Measurements from ENCODE around the gene LNPEP. TPM values are rescaled to one million over a fixed set of nuclear protein-coding genes. Genes with fewer than 3 reads are reported as not detected.

The LNPEP gene
- total RNA-seq, 1 donor from 2014 or later = 56.8 TPM

GRCh38 chr5:96942078-96942477 lies 6.2 kb downstream of the LNPEP start:
- DNase-seq = no peak
- Histone ChIP-seq H3K27me3 (ENCODE audit: low read depth) (no peaks in the 10 kb centered on the region), H3K4me3 (no peak overlapping the region), H3K27ac (replicated peaks) (no peak overlapping the region), H3K9me3 (replicated peaks) (no peaks in the 10 kb centered on the region), H3K36me3 (no peaks in the 10 kb centered on the region), H3K4me1 (peaks cover 50% of the 10 kb centered on the region)
- intact Hi-C loops (cut with micrococcal nuclease) = no loop called here
- TF ChIP-seq, protein P1, sequence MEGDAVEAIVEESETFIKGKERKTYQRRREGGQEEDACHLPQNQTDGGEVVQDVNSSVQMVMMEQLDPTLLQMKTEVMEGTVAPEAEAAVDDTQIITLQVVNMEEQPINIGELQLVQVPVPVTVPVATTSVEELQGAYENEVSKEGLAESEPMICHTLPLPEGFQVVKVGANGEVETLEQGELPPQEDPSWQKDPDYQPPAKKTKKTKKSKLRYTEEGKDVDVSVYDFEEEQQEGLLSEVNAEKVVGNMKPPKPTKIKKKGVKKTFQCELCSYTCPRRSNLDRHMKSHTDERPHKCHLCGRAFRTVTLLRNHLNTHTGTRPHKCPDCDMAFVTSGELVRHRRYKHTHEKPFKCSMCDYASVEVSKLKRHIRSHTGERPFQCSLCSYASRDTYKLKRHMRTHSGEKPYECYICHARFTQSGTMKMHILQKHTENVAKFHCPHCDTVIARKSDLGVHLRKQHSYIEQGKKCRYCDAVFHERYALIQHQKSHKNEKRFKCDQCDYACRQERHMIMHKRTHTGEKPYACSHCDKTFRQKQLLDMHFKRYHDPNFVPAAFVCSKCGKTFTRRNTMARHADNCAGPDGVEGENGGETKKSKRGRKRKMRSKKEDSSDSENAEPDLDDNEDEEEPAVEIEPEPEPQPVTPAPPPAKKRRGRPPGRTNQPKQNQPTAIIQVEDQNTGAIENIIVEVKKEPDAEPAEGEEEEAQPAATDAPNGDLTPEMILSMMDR (IDR thresholded peaks at IDR 0.05; ENCODE audit: borderline replicate concordance) = no peak

DNA sequence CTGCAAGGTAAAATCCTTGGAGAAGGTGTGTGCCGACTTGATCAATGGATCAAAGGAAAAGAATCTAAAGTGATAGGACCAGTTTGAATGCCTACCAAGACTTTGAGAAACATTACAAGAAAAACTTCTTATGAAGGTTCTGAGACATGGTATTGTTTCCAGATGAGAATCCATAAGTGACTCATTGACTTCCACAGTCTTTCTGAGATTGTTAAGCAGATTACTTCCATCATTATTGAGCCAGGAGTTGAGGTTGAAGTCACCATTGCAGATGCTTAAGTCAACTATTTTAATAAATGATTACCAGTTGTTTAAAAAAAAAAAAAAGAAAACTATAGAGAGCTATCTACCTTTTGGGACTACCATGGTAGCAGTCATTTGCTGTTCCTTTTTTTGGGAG lies 7.0 kb downstream of the LNPEP start:
- TF ChIP-seq, protein P1 (IDR thresholded peaks at IDR 0.05; ENCODE audit: borderline replicate concordance) = no peak
- H3K27ac ChIP-seq (replicated peaks) = no peak overlapping the region
- intact Hi-C loops (cut with micrococcal nuclease) = no loop called here
- H3K27me3 ChIP-seq (ENCODE audit: low read depth) = no peaks in the 10 kb centered on the region
- peaks cover 41% of the 10 kb centered on the region for H3K4me1 ChIP-seq
- H3K4me3 ChIP-seq = no peak overlapping the region
- H3K36me3 ChIP-seq = no peaks in the 10 kb centered on the region
- H3K9me3 ChIP-seq (replicated peaks) = no peaks in the 10 kb centered on the region
- no peak for DNase-seq

DNA sequence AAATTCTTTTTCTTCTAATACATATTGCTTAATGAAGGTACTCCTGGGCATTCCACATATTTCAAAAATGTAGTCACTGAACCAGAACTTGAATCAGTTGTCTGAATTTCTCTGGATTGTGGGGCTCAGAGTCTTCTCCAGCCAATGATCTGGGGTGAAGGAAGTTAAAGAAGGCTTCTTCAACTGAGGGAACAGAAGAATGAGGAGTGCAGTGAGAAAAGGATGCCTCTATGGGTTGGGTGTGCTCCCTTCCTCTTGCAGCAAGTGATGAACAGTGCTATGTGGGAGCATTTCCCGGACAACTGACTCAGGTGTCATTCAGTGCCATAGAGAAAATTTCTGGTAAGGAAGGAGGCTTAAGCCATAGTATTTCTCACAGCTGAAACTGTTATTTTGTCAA lies 7.9 kb downstream of the LNPEP start:
- H3K4me1 ChIP-seq = peaks cover 33% of the 10 kb centered on the region
- TF ChIP-seq, protein P1 (IDR thresholded peaks at IDR 0.05; ENCODE audit: borderline replicate concordance) = no peak
- H3K27me3 ChIP-seq (ENCODE audit: low read depth) = no peaks in the 10 kb centered on the region
- DNase-seq = no peak
- no peak overlapping the region for H3K27ac ChIP-seq (replicated peaks)
- intact Hi-C loops (cut with micrococcal nuclease) = no loop called here
- no peaks in the 10 kb centered on the region for H3K9me3 ChIP-seq (replicated peaks)
- H3K36me3 ChIP-seq = no peaks in the 10 kb centered on the region
- no peak overlapping the region for H3K4me3 ChIP-seq

GRCh38 chr5:96945144-96945897 lies 9.4 kb downstream of the LNPEP start:
- intact Hi-C loops (cut with micrococcal nuclease) = no loop called here
- no peak for DNase-seq
- no peaks in the 10 kb centered on the region for H3K9me3 ChIP-seq (replicated peaks)
- TF ChIP-seq, protein P1 (IDR thresholded peaks at IDR 0.05; ENCODE audit: borderline replicate concordance) = no peak
- H3K36me3 ChIP-seq = no peaks in the 10 kb centered on the region
- no peak overlapping the region for H3K4me3 ChIP-seq
- H3K4me1 ChIP-seq = peaks cover 24% of the 10 kb centered on the region
- H3K27me3 ChIP-seq (ENCODE audit: low read depth) = no peaks in the 10 kb centered on the region
- H3K27ac ChIP-seq (replicated peaks) = no peak overlapping the region

- intact Hi-C loops (cut with micrococcal nuclease) = no loop called here
- no peak for DNase-seq
- Histone ChIP-seq H3K27ac (replicated peaks) (no peak overlapping the region), H3K27me3 (ENCODE audit: low read depth) (no peaks in the 10 kb centered on the region), H3K4me3 (no peak overlapping the region), H3K4me1 (peaks cover 18% of the 10 kb centered on the region), H3K9me3 (replicated peaks) (no peaks in the 10 kb centered on the region), H3K36me3 (no peaks in the 10 kb centered on the region)
- TF ChIP-seq, protein P1 (IDR thresholded peaks at IDR 0.05; ENCODE audit: borderline replicate concordance) = no peak
These were observed 10.5 kb downstream of the LNPEP start for GRCh38 chr5:96946381-96946780.

All from left ventricle myocardium inferior (tissue), 1 donor.